ENCODE measurements around the gene WSCD1.

- no peak for TF ChIP-seq CTCF (conservative IDR thresholded peaks at IDR 0.05; ENCODE audit: low read length)
- no peak for TF ChIP-seq EZH2phosphoT487 (IDR thresholded peaks at IDR 0.05; ENCODE audit: borderline replicate concordance, low read depth, low read length)
Measured at GRCh38 chr17:6045621-6046357, 24.4 kb upstream of the WSCD1 start.

Measured in OCI-LY7 (cell line).